Fibroblast of pulmonary artery (primary cell): ENCODE data around the gene GTF2F1.

ENCODE experiments used
- DNase-seq: peaks from one replicate; pipeline ENCODE4 v3.0.0-alpha.2; 2010; ENCODE audit warnings: low read depth
- H3K4me3 ChIP-seq: replicated peaks from 2 replicates; pipeline ENCODE4 v1.5.1; 2011; ENCODE audit warnings: low read depth, mild to moderate bottlenecking, control low read depth, low read length, moderate library complexity
- CTCF ChIP-seq: IDR thresholded peaks from 2 replicates; pipeline ENCODE4 v1.5.1; 2011; ENCODE audit warnings: mild to moderate bottlenecking, control low read depth, low read length, inconsistent platforms; ENCODE audit errors: missing control alignments

Gene GTF2F1

GRCh38 chr19:6333439-6333838 is 59.5 kb downstream of the GTF2F1 start, which contains the start of gene ACER1:
ACER1 (minus strand) TSS chr19:6333612; CDS start chr19:6333551, 61 bp downstream.
- no peak for DNase-seq
- no peak within 1 kb of the TSS for H3K4me3 ChIP-seq
- no peak for TF ChIP-seq CTCF
